Dedifferentiated amniotic fluid mesenchymal stem cell (primary cell): Measurements from ENCODE around the gene TIMM10B.

ENCODE experiments used
- DNase-seq: peaks from one replicate; pipeline ENCODE4 v3.0.0-alpha.2; 2016; ENCODE audit errors: extremely low spot score

TIMM10B gene, protein sequence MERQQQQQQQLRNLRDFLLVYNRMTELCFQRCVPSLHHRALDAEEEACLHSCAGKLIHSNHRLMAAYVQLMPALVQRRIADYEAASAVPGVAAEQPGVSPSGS

DNA sequence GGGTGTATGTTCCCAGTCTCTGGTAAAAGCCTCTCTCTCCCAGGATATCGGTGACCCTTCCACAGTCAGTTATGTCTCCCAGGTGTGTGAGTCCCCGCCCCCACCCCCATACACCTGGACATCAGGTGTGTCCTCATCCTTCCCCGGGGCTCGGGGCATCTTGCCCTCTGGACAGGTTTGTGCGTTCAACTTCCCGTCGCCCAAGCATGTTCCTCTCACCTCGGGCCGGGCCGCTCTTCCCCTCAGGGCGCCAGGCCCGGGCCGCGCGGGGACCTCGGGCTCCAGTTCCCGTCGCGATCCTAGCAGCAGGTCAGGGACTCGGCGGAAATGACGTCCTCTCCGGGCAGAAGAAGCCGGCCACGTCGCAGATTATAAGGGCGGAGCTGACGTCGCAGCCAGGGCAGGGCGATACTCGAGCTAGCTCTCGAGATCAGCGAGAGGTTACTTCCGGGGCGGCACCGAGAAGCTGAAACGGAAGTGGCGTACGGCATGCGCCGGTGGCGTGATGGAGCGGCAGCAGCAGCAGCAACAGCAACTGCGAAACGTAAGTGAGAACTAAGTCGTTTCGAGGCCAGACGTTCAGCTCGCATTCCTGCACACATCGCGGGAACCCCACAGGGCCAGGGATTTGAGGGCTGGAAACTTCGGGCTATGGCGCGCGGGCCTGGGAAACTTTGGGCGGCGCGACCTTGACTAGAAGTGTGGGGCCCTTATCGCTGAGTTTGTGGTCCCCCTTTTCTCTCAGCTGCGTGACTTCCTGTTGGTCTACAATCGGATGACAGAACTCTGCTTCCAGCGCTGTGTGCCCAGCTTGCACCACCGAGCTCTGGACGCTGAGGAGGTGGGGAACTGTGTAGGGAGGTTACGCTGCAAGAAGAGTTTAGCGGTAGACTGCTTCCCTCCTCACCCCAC is at the start of gene TIMM10B, which contains the start of gene ARFIP2:
Gene TIMM10B (plus strand): TSS at position 490 of the 912 bp plus-strand sequence. CDS start 16 bp downstream, at position 506.
Gene ARFIP2 (minus strand): TSS at position 320 of the 912 bp plus-strand sequence. CDS start 910 bp downstream, outside the sequence.
- DNase-seq = peak; percentile 98

DNA sequence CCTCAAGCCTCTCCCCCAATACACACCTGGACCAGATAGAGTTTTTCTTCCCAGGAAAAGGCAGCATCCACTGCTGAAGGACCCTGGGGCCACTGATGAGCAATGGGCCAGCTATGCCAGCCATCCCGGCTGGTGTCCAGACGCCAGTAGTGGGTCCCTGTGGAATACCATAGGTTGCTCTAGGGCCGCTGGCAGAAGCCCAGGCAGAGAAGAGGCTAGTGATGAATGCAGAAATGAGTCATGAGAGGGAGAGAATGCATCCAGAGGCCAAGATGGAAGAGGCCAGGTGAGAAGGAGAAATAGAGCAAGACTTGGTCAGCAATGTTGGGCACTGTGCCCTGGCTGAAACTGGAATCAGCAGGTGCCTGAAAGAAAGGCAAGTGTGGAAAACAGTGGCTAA is 49.4 kb upstream of the TIMM10B start:
- no peak for DNase-seq

DNA sequence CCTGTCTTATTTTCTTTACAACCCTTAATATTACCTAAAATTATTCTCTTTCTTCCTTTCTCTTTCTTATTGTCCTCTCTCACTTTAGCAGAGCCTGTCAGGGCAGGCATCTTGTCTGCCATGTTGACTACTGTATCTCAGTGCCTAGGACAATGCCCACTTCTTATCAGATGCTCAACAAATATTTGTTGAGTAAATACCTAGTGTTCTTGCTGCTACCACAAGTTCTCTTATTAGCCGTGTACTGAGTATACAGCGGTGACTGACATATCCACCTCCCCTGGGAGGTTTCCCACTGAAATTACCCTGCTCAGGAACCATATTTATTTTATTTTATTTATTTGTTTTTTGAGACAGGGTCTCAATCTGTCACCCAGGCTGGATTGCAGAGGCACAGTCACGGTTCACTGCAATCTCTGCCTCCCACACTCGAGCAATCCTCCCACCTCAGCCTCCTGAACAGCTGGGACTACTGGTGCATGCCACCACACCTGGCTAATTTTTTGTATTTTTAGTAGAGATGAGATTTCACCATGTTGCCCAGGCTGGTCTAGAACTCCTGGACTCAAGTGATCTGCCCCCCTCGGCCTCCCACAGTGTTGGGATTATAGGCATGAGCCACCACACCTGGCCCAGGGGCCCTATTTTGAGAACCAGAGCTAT is 47.2 kb upstream of the TIMM10B start:
- DNase-seq = no peak

DNA sequence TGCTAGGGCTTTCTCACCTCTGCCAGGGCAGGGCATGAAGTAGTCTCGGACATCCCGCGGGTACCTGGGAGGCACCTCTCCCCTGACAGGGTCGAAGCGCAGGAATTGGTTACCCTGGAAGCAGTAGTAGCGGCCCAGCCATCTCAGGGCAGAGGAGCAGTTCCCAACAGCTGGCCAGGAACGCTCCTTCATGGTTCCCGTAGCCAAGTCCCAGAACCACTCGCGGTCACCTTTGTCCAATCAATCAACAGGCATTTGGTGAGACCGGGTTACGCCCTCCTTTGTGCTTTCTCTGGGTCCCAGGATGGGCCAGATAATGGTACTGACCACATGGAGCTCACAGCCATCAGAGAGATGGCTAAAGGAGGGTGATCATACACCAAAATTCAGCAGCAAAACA is 43.9 kb upstream of the TIMM10B start:
- DNase-seq = no peak

DNA sequence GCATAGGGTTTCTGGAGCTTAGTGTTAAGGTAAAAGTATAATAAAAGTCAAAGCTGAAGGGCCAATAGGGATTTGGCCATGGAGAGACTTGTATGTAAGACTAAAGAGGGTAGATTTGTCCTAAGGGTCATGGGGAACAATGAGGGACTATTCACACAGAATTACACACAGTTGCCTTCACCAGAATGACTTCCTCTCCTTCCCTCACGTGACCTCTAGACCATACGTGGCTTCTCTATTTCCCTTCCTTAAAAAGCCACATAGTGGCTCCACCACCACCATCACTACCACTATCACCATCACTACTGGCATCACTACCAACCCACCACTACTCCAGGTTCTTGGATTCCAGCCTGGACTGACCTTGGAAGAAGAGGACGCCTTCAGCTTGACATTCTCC is 43.3 kb upstream of the TIMM10B start:
- no peak for DNase-seq

DNA sequence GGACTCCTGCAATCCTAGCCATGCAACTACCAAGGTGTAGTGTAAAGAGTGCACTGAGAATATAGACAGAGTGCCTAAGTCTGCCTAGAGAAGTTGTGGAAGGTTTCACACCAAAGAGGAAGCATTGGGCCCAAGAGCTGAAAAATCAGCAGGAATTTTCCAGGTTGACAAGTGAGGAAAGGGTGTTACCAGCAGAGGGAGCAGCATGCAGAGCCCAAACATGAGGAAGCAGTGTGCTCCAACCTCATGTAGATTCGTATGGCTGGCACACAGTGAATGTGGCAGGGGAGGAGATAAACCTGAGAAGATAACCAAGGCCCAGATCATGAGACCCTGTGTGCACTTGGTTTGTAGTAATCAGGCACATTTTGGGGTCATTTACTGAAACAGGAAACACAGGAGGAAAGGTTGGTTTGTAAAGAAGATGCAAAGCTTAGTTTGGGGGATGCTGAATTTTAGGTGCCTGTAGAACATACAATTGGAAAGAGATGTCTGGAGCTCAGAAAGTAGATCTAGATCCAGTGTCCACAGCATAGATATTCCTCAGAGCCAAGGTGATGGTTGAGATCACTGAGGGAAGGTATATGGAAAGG is 42.2 kb upstream of the TIMM10B start:
- DNase-seq = peak; percentile 19

DNA sequence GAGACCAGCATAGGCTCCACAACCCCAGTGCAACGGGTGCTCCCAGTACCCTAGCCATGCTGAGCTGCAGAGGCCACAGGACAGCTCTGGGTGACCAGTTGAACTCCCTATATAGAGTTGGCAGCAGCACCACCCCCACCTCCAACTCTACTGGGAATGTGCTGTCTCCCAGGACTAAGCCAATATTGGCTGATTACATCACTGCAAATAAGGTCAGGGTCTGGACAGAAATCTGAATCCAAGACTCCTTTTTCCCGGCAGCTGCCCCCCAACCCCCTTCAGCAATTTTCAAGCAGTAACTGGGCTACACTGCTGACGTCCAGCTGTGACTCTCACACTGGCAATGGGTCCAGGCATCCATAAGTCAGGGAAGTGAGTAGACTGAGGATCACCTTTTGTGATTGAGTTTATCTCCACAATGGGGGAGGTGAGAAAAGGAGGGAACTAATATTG is 40.4 kb upstream of the TIMM10B start, which contains the start of gene HPX:
Gene HPX (minus strand): TSS at position 82 of the 453 bp plus-strand sequence. CDS start 24 bp downstream, at position 58.
- no peak for DNase-seq

DNA sequence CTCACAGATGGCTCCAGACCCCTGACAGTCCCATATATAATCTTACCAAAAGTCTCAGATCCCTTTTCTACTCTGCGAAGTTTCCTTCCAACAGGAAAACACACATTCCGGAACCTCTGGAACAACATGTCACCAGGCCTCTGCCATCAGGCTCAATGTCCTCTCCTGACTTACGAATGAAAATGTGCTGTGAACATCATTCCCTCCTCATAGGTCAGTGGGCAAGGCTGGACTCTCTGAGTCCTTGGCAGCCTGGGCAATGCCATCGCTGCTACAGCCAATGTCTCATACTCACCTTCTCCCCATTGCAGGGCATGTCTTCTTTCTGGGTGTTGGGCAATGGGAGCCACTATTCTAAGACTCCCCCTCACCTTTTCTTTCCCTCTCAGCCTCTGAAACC is 38.9 kb upstream of the TIMM10B start:
- no peak for DNase-seq

DNA sequence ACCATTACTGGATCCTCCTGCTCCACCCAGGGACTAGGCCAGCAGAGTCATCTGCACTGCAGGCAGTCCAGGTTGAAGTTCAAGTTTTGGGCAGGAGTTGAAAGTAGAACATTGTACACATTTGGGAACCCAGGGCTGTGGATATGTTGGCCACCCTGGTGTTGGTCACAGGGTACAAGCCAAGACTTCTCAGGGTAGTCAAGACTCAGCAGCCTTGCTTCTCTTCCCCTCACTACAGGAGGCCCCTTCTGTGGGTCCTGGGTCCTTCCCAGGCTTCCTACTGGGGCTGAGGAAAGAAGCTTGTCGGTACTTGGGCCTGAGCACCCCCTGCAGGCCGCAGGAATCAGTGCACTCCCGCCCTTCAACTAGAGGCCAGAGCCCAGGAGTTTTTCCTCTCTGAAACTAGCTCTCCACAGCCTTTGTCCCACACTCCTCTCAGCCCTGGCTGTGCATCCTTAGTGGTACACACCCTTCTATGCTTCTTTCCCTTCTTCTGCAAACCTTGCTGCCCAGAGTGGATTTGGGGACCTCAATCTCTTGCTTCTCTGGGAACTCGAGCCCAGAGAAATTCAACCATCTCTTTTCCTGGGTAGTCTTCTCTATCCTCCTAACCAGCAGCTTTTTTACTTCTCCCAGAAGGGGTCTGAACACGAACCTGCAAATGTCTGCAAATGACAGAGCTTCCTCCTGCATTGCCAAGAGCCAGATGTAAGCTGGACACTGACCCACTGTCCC is 37.9 kb upstream of the TIMM10B start:
- DNase-seq = peak; percentile 54

DNA sequence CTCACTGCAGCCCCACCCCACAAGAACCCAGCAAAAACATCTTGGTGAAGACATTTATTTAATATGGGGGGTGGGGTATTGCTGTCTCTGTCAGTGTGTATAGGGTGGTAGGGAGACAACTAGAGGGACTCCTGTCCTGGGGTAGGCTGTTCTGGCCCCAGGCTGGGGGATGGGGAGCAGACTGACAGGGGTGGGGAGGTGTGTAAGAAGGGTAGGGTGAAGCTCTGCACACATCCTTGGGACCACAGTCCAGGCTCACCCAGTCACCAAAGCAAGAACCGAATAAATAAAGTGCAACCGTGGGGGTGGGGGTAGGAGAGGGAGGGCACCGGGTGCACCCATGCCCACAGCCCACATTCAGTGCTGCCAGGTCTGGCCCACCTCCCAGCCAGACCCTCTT is 32.7 kb upstream of the TIMM10B start:
- no peak for DNase-seq

DNA sequence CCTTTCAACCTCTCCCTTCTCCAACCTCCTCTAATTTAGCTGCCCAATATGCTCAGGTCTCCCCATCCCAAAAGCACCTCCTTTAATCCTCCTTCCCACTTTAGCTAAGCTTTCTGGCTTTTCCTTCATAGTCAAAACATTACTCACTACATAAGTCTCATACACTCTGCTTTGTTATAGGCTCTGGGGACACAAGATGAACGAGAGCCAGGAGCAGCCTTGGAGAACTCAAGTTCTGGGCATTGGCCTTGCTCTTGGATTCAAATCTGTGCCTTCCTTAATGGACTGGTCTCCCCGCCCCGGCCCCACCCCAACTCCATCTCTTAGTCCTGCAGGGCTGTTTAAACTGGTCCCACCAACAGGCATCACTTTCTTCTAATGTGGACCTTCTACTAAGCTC is 29.1 kb upstream of the TIMM10B start:
- no peak for DNase-seq

DNA sequence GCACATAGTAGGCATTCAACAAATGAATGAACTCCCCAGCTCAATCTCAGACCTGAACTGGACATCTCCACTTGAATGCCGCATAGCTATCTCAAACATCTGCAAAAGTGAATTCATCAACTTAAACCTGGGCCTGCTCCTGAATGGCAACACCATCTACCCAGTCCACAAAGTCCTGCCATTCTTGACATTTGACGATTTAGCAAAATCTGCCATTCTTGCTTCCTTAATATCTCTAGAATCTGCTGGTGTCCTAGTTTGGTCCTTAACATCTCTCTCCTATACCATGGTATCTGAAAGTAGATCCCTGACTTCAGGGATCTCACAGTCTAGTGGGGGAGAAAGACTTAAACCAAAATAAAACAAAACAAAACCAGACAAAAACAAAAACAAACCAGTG is 28.1 kb upstream of the TIMM10B start:
- DNase-seq = no peak

DNA sequence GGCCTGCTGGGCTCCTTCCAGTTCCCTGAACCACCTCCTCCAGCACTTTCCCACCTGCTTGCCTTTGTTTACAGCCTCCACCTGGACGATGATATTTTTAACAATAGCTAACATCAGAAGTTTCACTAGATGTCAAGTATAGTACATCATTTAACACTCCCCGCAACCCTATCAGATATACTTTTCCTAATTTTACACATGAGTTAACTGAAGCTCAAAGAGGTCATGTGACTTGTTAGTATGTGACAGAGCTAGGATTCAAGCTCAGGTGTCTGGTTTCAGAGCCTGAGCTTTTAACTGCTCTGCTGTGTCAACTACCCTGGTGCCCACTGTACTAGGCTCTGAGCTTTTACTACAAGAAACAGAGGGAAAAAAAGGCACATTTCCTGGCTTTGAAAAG is 26.2 kb upstream of the TIMM10B start:
- no peak for DNase-seq

DNA sequence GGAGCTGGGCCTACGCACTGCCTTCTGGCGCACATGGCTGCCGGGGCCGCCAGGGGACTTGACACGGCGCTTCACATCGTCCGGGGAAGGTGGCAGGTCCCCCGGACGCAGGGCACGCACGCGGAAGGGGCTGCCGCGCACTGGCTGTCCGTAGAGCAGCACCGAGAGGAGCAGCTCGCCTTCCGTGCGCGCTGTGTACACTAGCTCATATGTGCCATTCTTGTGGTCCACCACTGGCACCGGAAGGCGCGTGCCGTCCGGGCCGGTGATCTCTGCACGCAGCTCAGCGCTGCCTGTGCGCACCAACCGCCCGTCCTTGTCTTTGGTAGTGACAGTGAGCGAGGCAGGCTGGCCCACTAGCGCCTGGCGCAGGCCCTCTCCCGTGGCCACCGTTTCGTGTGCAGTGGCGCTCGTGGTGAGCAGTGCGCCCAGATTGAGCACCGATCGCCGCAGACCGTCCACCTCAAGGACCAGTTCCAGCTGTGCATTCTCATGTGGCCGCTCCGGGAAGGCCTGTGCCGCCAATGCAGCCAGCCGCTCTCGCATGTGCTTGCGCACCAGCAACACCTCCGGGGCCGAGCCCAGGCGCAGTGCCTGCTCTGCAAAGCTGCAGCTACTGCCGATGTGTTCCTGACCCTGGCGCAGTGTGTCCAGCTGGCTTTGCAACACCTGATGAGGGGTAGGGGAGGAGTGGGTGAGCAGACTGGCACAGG is 24.8 kb upstream of the TIMM10B start:
- no peak for DNase-seq

DNA sequence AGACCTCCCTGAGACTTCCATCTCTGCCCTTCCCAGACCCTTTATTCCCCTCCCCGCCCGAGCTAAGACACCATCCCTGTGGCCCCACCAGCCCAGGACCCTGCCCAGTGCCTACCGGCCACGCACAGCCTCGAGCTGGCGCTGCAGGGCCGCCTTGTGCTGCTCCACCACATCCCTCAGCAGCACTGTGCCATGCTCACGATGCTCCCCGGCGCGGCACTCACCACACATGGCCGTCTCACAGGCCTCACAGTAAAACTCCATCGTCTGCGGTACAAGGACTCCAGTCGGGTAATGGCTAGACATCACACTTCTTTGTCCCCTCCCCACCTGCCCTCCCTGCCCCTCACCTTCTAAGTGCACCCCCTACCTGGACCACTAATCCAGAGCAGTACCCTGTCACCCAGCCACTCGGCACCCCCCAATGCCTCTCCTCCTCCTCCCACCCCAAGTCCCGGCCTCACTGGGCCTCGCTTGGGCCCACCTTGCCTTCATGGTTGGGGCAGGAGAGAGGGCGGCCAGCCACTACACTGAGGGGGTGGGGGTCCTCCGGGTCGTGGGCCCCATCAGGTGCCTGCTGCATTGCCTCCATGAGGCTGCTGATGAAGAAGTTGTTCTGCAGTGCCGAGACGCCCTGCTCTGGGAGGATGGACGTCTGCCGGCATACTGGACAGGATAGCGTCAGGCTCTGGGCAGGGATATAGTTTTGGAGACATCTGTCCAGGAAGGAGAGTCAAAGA is 23.6 kb upstream of the TIMM10B start:
- no peak for DNase-seq

DNA sequence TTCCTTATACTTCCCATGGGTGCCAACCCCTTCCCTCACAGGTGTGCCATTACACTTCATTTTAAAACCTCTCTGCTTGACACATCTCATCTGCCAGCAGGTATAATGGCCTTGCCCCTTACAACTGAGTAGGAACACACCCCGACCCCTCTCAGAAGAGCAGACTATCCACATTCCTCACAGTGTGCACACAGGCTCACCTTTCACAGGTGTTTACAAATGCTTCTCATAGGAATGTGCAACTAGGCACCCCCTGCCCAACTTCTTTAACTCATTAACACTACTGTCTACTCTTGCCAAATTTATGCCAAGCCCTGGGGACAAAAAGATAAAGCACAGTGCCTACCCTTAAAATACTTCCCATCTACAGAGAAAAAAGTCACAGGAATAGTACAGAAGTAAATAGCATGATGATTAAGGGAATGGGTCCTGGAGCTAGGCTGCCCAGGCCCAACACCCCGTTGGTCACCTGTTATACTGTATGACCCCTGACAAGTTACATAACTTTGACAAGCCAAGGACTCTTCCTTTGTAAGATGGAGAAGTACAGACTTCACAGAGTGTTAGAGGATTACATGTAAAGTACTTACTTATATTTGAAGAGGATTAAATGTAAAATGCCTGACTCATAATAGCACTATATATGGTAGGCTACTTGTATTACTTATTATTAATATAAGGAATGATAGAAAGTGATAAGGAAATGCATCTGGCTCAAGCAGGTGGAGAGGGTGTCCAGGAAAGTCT is 22.8 kb upstream of the TIMM10B start:
- DNase-seq = no peak

DNA sequence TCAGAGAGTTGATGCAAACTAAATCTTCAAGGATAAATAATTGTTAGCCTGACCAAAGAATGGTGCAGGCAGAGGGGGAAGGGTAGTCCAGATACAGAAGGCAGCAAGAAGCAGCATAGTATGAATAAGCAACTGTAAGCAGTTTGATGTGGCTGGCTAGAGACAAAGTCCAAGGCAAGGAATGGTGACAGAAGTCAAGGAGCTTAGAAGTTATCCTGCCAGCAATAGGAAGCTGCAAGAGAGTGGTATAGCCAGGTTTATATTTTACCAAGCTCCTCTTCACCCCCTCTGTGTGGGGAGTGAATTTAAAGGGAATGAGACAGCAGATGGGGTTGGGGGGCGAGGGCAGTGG is 22.2 kb upstream of the TIMM10B start:
- no peak for DNase-seq

DNA sequence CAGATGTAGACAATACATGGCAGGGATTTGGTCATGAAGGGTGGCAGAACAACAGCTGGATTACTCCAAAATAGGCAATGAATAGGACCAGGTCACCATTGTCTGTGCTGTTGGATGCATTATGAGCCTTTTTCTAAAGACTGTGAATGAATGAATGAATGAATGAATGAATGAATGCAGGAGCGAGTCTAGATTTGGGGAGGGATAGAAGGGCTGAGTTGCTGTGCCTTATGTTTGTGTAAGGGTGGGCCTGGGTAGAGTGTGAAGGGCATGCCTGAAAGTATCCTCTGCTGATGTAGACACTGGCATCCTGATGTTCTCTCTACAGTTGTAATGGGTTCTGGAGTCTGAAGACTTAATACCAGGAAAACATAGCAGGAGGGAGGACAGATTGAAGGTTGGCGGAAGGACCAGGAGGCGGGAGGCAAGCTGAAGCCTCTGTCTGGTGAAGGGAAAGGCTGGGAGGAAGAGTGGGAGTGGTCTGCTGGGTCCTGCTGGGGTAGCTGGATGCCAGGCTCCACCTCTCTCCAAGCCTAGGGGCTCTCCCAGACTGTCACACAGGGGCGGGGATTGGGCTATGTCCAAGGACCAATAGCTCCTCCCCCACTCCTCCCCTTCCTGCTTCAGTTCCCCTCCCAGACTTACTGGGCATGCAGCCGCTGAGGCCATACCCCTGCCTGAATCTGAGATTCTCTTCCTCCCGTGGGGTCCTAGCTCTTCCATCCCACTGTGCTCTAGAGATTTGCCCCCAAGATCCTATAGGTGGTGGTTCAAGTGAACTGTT is 12.4 kb upstream of the TIMM10B start:
- no peak for DNase-seq

DNA sequence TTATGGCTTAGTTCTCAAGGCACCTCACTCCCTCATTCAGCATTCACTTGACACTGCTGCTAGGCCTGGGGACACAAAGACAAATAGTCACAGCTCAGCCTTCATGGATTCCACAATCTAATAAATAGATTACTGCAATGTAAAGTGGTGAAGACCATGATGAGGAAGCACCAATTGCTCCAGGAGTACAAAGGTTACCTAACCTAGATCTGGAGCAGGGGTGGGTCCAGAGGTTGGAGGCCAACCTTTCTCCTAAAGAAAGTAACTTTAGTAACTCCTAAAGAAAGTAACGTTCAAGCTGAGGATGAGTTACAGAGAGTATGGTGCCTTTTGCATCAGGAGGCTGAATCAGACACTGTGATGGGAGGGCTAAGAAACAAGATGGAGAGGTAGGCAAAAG is 11.7 kb upstream of the TIMM10B start:
- DNase-seq = no peak
